Measurements from ENCODE around the gene SERTAD2. TPM values are rescaled to one million over a fixed set of nuclear protein-coding genes. Genes with fewer than 3 reads are reported as not detected.

Gene SERTAD2
- total RNA-seq, 1 donor from 2014 or later, result 20.7 TPM

GRCh38 chr2:64593035-64593655 is 60.6 kb downstream of the SERTAD2 start:
- ATAC-seq (peak; percentile 25), DNase-seq (no peak)
- H3K9me3 ChIP-seq, result no peaks in the 10 kb centered on the region
- intact Hi-C loops (cut with DNase I), result no loop called here
- no peak overlapping the region for H3K4me3 ChIP-seq
- peaks cover 46% of the 10 kb centered on the region for H3K36me3 ChIP-seq
- no peak overlapping the region for H3K27ac ChIP-seq
- TF ChIP-seq CTCF (IDR thresholded peaks at IDR 0.05), result no peak
- H3K27me3 ChIP-seq, result no peaks in the 10 kb centered on the region
- H3K4me1 ChIP-seq, result no peaks in the 10 kb centered on the region

GRCh38 chr2:64591188-64591587 is 62.5 kb downstream of the SERTAD2 start:
- intact Hi-C loops (cut with DNase I), result no loop called here
- Histone ChIP-seq H3K4me1 (no peaks in the 10 kb centered on the region), H3K27ac (no peak overlapping the region), H3K4me3 (no peak overlapping the region), H3K27me3 (no peaks in the 10 kb centered on the region), H3K9me3 (no peaks in the 10 kb centered on the region), H3K36me3 (peaks cover 59% of the 10 kb centered on the region)
- no peak for DNase-seq
- TF ChIP-seq CTCF (IDR thresholded peaks at IDR 0.05), result no peak
- no peak for ATAC-seq

- Histone ChIP-seq H3K27ac (no peak overlapping the region), H3K27me3 (no peaks in the 10 kb centered on the region), H3K36me3 (peaks cover 64% of the 10 kb centered on the region), H3K4me1 (no peaks in the 10 kb centered on the region), H3K9me3 (no peaks in the 10 kb centered on the region), H3K4me3 (no peak overlapping the region)
- TF ChIP-seq CTCF (IDR thresholded peaks at IDR 0.05), result no peak
- DNase-seq (no peak), ATAC-seq (no peak)
- intact Hi-C loops (cut with DNase I), result loop anchor here (5.0 to 10.0 kb wide), 2 partner anchors 57 to 280 kb away; no protein-coding TSS in a partner anchor
These were observed 66.2 kb downstream of the SERTAD2 start for GRCh38 chr2:64587561-64587960.

GRCh38 chr2:64586883-64587481 is 66.7 kb downstream of the SERTAD2 start:
- Histone ChIP-seq H3K4me3 (no peak overlapping the region), H3K36me3 (peaks cover 59% of the 10 kb centered on the region), H3K4me1 (no peaks in the 10 kb centered on the region), H3K9me3 (no peaks in the 10 kb centered on the region), H3K27me3 (no peaks in the 10 kb centered on the region), H3K27ac (no peak overlapping the region)
- ATAC-seq (peak; percentile 76), DNase-seq (no peak)
- TF ChIP-seq CTCF (IDR thresholded peaks at IDR 0.05), result peak; percentile 63
- intact Hi-C loops (cut with DNase I), result loop anchor here (5.0 to 10.0 kb wide), 2 partner anchors 58 to 280 kb away; no protein-coding TSS in a partner anchor

- no peak overlapping the region for H3K27ac ChIP-seq
- H3K4me3 ChIP-seq, result no peak overlapping the region
- H3K27me3 ChIP-seq, result no peaks in the 10 kb centered on the region
- no peaks in the 10 kb centered on the region for H3K9me3 ChIP-seq
- no peak for ATAC-seq
- H3K36me3 ChIP-seq, result peaks cover 52% of the 10 kb centered on the region
- intact Hi-C loops (cut with DNase I), result loop anchor here (5.0 to 10.0 kb wide), 2 partner anchors 59 to 281 kb away; no protein-coding TSS in a partner anchor
- H3K4me1 ChIP-seq, result no peaks in the 10 kb centered on the region
- no peak for TF ChIP-seq CTCF (IDR thresholded peaks at IDR 0.05)
- DNase-seq, result no peak
These were observed 67.7 kb downstream of the SERTAD2 start for GRCh38 chr2:64586054-64586453.
